GM18511 (cell line): ENCODE measurements around the gene ARMC9.
"Not testable (repeated sequence)": the region's sequence is repeated elsewhere in the genome, so short reads cannot be mapped to it uniquely, and the experiment has no call there.

Experiments
- ATAC-seq: cut with Tn5 transposase; IDR thresholded peaks from one replicate; pipeline ENCODE4 v1.9.1; 2021; ENCODE audit warnings: mild to moderate bottlenecking, moderate library complexity; ENCODE audit not compliant: unreplicated experiment

The ARMC9 gene, protein sequence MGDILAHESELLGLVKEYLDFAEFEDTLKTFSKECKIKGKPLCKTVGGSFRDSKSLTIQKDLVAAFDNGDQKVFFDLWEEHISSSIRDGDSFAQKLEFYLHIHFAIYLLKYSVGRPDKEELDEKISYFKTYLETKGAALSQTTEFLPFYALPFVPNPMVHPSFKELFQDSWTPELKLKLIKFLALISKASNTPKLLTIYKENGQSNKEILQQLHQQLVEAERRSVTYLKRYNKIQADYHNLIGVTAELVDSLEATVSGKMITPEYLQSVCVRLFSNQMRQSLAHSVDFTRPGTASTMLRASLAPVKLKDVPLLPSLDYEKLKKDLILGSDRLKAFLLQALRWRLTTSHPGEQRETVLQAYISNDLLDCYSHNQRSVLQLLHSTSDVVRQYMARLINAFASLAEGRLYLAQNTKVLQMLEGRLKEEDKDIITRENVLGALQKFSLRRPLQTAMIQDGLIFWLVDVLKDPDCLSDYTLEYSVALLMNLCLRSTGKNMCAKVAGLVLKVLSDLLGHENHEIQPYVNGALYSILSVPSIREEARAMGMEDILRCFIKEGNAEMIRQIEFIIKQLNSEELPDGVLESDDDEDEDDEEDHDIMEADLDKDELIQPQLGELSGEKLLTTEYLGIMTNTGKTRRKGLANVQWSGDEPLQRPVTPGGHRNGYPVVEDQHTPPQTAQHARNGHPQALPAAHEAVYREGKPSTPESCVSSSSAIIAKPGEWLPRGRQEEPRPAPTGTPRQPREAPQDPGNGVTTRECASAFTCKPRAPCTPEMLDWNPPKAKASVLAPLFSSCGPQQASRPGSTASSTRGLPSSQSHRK

DNA sequence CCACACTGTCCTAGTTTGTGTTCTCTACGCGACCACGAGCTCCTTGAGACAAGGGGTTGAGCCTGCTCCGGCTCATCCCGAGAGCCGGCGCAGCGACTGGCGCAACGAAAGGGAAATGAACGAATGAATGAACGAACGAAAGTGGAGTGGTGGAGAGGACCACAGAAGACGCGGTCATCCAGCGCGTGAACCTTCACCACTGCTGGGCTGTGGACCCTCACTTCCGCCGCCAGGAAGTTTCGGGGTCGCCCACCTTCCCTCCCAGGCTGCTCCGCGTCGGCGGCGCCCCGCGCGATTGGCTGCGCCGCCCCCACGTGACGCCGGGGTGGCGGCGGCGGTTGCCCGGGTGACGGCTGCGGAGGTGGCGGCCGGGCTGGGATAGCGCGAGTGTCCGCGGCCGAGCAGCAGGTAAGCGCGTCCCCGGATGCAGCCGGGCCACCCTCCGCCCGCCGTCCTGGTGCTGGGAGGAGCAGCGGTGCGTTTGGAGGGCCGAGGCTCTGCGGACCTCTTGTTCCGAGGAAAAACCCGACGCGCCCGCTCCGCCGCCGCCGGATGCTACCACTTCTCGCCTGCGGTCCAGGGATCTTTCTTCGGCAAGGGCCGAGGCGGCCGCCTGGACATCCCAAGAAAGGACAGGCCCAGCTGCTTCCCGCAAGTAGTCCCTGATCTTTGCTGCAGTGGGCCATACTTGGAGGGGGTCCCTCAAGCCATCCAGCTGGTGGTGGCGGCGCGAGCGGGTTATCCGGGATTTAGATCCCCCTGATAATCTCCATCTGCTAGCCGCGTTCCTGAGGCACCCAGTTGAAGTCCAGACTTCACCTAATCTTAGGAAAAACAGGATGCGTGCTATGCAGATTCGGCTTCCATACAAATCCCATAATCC lies at the start of gene ARMC9:
Gene ARMC9, plus strand, starts transcription at position 341 of the 883 bp plus-strand sequence. CDS start 7,608 bp downstream, outside the sequence.
- peak; percentile 97 for ATAC-seq

DNA sequence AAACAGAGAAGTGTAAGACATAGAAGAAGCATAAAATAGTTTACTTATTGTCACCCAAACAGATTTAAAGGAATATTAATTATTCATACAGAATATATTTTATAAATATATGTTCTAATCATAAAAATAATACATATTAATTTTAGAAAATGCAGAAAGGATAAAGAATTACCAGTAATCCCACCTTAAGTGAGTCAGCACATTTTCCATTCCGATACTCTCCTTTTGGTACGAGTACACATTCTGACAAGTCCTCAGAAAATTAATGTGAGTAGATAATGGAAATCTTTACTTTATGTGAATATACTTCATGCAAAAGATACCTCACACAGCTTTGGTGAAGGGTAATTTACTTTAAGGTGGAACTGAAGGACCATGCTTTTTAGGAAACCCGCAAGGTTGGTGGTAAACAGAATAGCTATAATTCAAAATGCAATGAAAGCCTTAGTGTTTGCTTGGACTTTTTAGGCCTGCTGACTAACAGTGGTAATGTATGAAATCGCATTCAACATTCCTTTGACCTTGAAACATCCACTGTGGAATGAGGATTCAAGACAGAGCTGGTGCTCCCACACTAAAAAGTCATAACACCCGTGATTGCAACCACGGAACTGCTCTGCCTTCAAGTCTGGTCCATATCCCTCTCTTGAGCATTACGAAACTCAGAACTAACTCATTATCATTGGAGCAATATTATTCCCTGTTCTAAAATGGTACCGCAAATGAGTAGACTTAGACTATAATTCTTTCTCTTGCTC lies 45.5 kb upstream of the ARMC9 start:
- ATAC-seq, result no peak

DNA sequence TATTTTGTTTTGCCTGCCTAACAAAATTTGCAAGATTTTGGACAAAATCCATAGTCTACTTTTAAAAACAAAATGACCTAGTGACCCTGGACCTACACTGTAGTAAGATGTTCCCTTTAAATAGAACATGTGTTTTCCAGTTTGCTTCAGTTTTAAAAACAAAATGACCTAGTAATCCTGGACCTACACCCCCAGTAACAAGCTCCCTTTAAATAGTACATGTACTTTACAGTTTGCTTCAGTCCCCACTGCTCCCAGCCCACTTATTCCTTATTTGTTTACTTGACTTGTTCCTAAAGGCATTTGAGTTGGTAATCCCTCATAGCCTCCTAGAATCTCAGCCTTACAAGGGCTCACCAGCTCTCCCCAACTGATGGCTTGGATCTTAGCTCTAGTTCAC lies 39.1 kb upstream of the ARMC9 start:
- no peak for ATAC-seq

DNA sequence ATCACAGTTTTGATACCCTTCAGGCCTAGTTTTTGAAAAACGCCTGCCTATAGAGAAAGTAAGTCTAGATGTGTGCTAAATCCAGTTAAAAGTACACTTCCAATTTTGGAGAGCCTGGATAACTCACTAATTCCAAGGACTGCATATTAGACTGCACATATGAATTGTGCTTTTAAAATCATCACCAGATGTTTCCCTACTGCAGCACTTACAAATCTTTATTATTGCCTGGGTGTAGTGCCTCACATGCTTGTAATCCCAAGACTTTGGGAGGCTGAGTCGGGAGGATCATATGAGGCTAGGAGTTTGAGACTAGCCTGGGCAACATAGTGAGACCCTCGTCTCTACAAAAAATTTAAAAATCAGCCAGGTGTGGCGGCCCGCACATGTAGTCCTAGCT lies 37.7 kb upstream of the ARMC9 start:
- no peak for ATAC-seq

DNA sequence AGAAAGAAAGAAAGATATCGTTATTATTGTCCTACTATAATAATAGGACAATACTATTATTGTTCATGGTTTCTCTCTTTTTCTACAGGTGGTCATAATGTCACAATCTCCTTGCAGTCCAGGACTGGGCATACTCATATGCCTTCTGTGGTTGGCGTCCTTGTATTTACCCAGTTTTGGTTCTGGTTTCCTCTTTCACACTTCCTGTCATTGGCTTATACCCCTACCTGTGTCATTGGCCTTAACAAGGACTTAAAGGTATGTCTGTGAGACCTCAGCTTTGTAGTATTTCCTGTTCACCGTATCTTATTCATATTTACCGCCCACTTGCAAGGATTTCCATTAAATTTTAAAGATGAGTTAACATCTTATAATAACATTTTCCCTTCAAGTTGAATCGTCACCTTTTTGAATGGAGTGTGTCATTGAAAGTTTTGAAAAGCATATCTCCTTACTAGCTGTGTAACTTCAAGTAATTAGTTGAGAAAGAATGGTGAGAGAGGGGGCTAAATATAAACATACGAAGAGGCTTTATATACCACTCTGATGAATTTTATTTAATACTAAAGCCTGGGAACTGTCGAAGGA lies 37.1 kb upstream of the ARMC9 start:
- peak; percentile 69 for ATAC-seq

DNA sequence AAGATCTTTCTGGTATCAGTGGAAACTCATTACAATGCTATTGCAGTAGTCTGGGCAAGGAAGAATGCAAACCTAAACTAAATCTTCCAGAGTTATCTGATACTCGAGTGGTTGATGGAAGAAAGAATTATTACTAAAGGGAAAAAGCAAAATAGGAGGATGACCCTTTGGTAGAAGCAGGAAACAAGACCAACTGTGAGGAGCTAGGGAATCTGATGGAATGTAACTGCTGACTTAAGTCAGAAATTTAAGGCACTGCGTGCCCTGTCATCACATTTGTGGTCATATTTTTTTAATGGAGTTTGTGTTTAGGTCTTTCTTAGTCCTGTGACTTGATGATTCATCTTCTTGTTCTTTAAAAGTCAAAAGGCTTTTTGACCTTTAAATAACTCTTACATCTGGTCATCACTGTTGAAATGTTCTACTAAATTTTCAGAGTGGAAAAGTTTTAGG lies 36.5 kb upstream of the ARMC9 start:
- ATAC-seq, result no peak

DNA sequence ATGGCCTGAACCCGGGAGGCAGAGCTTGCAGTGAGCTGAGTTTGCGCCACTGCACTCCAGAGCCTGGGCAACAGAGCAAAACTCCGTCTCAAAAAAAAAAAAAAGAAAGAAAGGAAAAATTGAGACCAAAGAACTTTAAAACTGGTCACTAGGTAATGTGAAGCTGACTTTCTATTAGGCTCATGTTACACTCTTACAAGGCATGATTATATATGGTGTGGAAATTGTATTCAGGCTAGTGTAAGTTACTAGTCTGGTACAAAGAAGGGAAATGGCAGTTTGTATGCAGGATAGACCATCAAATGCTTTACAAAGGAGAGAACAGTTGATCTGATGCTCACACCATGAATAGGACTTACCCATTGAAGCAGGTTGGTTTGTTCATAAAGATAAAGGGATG lies 35.4 kb upstream of the ARMC9 start:
- no peak for ATAC-seq

DNA sequence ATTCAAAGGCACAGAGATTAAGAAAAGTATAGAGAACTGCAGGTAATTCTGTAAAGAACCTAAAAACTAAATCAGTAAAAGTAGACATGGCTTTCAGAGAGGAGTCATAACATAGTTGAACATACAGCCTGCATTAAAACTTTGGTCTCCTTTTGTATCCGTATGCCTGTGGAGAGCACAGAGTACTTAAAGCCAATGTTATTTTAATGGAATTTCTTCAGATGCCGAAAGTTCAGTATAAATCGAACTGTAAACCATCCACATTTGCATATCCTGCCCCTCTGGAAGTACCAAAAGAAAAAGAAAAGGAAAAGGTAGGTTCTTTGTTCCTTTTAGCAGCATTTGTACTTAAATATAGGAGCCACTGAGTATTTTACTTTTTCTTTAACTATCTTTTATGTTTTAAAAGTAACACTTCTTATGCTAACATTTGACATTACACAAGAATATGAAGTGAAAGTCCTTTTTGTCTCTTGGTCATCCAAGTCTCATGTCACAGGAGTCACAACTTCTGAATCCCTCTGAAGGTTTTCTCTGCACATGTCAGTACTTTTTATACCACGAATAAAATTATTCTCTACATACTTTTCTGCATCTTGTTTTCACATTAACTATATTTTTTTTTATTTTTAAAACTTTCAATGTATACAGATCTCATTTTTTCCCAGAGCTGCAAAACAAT lies 34.9 kb upstream of the ARMC9 start:
- no peak for ATAC-seq

DNA sequence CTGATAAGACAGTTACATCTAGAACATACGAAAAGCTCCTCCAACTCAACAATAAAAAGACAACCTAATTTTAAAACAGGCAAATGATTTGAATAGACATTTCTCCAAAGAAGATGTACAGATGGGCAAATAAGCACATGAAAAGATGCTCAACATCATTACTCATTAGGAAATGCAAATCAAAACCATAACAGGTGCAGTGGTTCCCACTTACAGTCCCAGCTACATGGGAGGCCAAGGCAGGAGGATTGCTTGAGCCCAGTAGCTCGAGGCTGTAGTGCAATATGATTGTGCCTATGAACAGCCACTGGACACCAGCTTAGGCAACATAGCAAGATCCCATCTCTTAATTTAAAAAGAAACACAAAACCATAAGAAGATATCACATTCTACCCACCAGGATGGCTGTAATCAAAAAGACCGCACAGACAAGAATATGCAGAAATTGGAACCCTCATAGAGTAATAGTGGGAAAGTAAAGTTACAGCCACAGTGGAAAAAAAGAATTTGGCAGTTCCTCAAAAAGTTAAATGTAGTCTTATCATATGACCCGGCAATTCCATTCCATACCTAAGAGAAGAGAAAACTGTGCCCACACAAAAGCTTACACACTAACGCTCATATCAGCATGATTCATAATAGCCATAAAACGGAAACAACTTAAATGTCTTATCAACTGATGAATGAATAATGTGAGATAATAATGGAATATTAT lies 30.5 kb upstream of the ARMC9 start:
- ATAC-seq, result no peak

DNA sequence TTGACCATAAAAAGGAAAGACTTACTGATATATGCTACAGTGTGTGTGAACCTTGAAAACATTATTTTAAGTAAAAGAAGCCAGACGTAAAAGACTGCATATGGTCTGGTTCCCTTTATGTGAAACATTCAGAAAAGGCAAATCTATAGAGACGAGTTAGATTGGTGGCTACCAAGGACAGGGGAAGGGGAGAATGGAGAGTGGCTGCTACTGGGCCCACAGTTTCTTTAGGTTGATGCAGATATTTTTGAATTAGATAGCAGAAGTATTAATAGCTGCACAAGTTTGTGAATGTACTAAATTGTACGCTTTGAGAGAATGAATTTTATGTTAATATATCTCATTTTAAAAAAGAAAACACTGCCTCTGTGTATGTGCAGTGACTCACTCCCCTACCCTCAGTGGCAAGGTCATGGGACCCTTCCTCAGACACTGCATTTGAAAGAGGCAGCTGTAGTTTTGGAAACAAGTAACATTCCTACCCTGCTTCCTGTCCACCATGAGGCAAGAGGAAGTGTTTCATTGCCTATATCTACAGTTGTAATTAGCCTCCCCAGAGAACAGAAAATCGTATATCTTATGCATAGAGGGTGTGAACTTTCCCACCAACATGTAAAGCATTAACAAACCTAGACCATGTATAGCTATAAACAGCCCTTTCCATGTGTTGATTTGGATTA lies 29.8 kb upstream of the ARMC9 start:
- no peak for ATAC-seq

DNA sequence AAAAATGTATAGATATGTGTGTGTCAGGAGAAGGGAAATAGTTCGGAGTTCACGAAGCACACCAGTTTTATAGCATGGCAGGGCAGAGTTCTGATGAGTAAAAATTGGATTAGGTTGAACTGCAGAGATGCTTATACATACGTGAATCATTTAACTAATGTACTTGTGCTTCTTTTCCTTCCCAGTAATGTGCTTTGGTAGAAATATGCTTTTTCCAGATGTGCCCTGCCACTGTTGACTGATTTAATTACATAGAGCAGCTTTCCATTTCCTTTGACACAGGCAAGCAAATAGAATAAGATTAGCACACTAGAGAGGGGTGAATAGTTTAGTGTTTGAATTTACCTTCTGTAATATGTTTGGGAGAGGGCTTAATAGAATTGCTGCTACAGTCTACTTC lies 28.9 kb upstream of the ARMC9 start:
- no peak for ATAC-seq

DNA sequence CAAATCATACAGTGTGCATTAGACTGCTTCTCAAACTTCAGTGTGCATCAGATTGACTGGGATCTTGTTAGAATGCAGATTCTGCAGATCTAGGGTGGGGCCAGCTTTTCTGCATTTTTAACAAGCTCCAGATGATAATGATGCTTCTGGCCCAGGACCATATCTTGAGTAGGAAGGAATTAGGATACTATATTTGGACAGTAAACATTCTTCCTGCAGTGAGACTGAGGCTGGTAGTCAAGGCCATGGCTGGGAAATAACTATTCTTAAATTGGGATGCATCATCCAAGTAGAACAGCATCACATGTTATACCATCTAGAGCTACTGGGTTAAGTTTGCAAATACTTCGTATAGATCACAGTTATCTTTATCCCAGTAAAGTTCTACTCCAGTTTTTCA lies 28.4 kb upstream of the ARMC9 start:
- ATAC-seq, result no peak

DNA sequence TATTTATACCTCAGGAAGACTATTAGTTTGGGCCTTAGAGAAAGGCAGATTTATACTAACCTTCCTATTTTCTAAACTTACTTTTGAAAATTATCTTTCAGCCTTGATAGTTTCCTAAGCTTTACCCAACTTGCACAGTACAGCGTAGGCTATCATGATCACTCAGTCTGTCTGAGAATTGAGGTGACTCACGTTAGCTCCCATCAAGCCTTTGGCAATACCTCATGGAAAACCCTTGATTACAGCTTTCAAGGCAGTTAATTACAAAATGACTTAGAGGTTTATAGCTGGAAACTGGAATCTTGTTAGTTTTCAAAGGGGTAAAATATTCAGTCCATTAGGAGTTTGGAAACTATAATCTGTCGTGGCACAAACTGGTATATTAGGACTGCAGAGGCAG lies 26.4 kb upstream of the ARMC9 start:
- ATAC-seq, result no peak

DNA sequence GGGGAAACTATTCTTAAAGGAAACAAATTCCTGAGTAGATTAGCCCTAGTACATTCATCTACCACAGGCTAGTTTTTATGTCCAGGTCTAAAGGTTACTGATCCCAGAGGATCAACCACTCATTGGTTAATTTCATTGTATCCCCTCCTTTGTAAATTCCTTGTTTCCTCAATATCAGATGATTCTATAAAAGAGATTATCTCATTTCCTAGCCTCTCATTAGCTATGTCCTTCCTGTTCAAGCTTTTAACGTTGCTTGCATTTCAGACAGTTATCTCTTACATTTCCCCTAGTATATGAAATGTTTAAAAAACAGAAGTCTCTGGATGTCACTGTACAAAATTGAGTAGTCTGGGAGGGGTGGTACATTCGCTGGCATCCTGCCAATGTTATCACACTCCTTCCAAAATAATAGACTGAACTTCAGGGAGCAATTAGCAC lies 24.2 kb upstream of the ARMC9 start:
- no peak for ATAC-seq

DNA sequence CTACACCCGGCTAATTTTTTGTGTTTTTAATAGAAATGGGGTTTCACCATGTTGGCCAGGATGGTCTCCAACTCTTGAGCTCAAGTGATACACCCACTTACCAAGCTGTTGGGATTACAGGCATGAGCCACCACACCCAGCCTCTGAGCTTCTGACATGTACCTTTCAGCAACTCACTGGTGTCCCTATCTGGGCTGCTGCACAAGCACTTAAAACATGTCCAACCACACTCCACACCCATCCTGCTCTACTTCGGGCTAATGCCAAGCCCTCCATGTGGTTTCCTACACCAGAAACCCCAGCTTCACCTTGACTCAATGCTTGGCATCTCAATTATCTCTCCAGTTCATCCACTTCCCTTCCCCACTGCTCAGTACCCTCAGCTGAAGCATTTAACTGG lies 22.4 kb upstream of the ARMC9 start:
- no peak for ATAC-seq

DNA sequence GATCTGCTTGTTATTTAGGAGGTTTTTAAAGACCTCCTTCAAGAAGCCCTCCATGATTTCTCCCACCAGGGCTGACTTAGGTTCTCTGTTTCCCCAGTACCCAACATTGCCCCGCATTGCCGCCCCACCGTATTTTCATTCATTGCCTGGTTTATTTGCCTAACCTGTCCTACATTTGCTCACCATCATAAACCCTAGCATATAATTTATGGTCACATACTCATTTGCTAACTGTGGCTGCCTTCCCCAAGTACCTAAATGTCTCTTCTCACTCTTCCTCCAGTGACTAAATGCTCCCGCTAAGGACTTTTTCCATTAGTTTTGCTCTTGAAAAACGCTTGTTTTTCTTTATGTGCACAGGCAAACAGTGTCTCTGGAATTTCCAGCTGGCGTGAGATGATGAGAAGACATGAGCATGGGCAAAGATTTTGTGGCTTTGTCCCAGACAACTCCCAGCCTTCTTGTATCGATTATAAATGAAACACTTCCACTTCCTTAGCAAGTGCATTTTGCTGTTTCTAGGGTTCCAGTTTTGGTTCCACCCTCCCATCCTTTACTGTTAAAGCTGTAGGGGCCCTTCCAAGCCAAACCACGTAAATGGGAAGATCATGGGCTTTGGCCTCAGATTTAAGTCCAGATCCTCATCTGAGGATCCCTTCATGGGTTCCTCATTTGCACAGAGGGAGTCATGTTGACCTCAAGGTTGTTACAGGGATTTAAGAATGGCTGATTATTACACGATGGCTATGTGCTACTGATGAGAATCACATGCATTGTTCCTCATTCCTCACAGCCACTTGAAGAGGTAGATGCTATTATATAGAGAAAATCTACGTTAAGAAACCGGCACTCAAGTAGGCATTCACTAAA lies 21.0 kb upstream of the ARMC9 start:
- no peak for ATAC-seq

DNA sequence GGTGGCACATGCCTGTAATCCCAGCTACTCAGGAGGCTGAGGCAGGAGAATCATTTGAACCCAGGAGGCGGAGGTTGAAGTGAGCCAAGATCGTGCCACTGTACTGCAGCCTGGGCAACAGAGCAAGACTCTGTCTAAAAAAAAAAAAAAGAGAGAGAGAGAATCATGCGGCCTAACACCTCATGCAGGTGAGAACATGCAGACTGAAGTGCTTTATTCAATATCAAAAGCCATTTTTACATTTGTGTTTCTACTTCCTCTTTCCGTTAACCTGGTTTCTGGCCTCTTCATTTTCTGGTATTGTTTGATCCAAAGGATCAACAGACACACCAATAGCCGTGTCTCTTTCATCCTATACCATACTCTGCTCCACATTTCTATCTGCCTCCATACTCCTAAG lies 19.6 kb upstream of the ARMC9 start:
- ATAC-seq, result not testable (repeated sequence)
